Activated CD4-positive, alpha-beta T cell treated with anti-CD3 and anti-CD28 coated beads, Interleukin-2, amount 10 ng/mL, durations not matched to agents 7 days and 5 days (primary cell): Measurements from ENCODE around the gene HSF4. TPM values are rescaled to one million over a fixed set of nuclear protein-coding genes. Genes with fewer than 3 reads are reported as not detected.
A peak's percentile ranks its signal among the peaks of the same experiment; 100 is the strongest.

Experiments used
- CTCF ChIA-PET: fragments of 350-600 bp; sonication (Branson Sonifier 250); formaldehyde crosslinking; loops from one replicate; lab custom pipeline; 2021; ENCODE audit warnings: antibody characterized with exemption; lab: Charles Lee
- POLR2A ChIA-PET: fragments of 350-600 bp; sonication (Branson Sonifier 250); formaldehyde crosslinking; loops from one replicate; lab custom pipeline; 2021; ENCODE audit warnings: antibody characterized with exemption; lab: Charles Lee
- DNase-seq: peaks from one replicate; pipeline ENCODE4 v3.0.0-alpha.2; 2020
- H3K27ac Mint-ChIP-seq: one replicate; pipeline ENCODE4 v1.8.0; 2021; ENCODE audit warnings: mild to moderate bottlenecking, moderate library complexity, mixed read lengths
- H3K27me3 Mint-ChIP-seq: one replicate; pipeline ENCODE4 v1.8.0; 2021; ENCODE audit warnings: mixed read lengths
- H3K36me3 Mint-ChIP-seq: one replicate; pipeline ENCODE4 v1.8.0; 2021; ENCODE audit warnings: low read depth, mixed read lengths
- H3K4me1 Mint-ChIP-seq: one replicate; pipeline ENCODE4 v1.8.0; 2021; ENCODE audit warnings: mixed read lengths
- H3K4me3 Mint-ChIP-seq: one replicate; pipeline ENCODE4 v1.8.0; 2021; ENCODE audit warnings: mild to moderate bottlenecking, moderate library complexity, mixed read lengths
- H3K9me3 Mint-ChIP-seq: one replicate; pipeline ENCODE4 v1.8.0; 2021; ENCODE audit warnings: mixed read lengths
- microRNA-seq: library from miRNA; unstranded; fragments of <30 nt; microRNA quantifications from one replicate; pipeline ENCODE4 v1.2.0, GENCODE V29; 2021; ENCODE audit warnings: borderline microRNAs expressed, borderline replicate concordance
- total RNA-seq, 2 experiments: library from RNA; stranded (reverse); gene quantifications; one replicate each; pipeline ENCODE4 v1.2.3, GENCODE V29; 2021

Gene HSF4
- total RNA-seq, 2 experiments from 2014 or later: 49.6 to 58.1 TPM

- no peaks in the 10 kb centered on the region for H3K4me1 Mint-ChIP-seq
- no peak overlapping the region for H3K27ac Mint-ChIP-seq
- CTCF ChIA-PET: interaction anchor here (0.6 to 2.0 kb wide), 3 partner anchors 9 to 189 kb away, joined by 3 to 7 read pairs (median 3); partner anchors contain the start of gene TMEM208
- DNase-seq: no peak
- POLR2A ChIA-PET: no interaction called here
- no peaks in the 10 kb centered on the region for H3K9me3 Mint-ChIP-seq
- H3K36me3 Mint-ChIP-seq: no peaks in the 10 kb centered on the region
- H3K27me3 Mint-ChIP-seq: no peaks in the 10 kb centered on the region
- no peak overlapping the region for H3K4me3 Mint-ChIP-seq
These were observed 45.8 kb downstream of the HSF4 start for GRCh38 chr16:67210069-67210937.

- Mint-ChIP-seq H3K9me3 (no peaks in the 10 kb centered on the region), H3K4me3 (no peak overlapping the region), H3K4me1 (peaks cover 1% of the 10 kb centered on the region), H3K36me3 (no peaks in the 10 kb centered on the region), H3K27ac (no peak overlapping the region), H3K27me3 (no peaks in the 10 kb centered on the region)
- ChIA-PET CTCF (interaction anchor here (1.5 to 2.0 kb wide), 2 partner anchors 13 to 15 kb away, joined by 4 to 7 read pairs; partner anchors contain the start of gene TMEM208), POLR2A (no interaction called here)
- DNase-seq: no peak
These were observed 47.1 kb downstream of the HSF4 start for GRCh38 chr16:67211674-67212073.

GRCh38 chr16:67212766-67213165, 48.2 kb downstream of the HSF4 start:
- CTCF ChIA-PET: interaction anchor here (0.6 to 1.4 kb wide), 2 partner anchors 9 to 58 kb away, joined by 3 read pairs; no protein-coding TSS in a partner anchor
- Mint-ChIP-seq H3K27ac (no peak overlapping the region), H3K4me3 (no peak overlapping the region), H3K27me3 (no peaks in the 10 kb centered on the region), H3K9me3 (no peaks in the 10 kb centered on the region), H3K36me3 (no peaks in the 10 kb centered on the region), H3K4me1 (peaks cover 10% of the 10 kb centered on the region)
- DNase-seq: no peak
- POLR2A ChIA-PET: no interaction called here

GRCh38 chr16:67213197-67214019, 48.9 kb downstream of the HSF4 start:
- H3K27me3 Mint-ChIP-seq: no peaks in the 10 kb centered on the region
- ChIA-PET POLR2A (no interaction called here), CTCF (interaction anchor here (0.6 to 2.6 kb wide), 6 partner anchors 9 to 347 kb away, joined by 3 to 7 read pairs (median 3); partner anchors contain the start of gene TMEM208)
- H3K36me3 Mint-ChIP-seq: no peaks in the 10 kb centered on the region
- DNase-seq: no peak
- no peak overlapping the region for H3K27ac Mint-ChIP-seq
- no peak overlapping the region for H3K4me3 Mint-ChIP-seq
- H3K4me1 Mint-ChIP-seq: peaks cover 12% of the 10 kb centered on the region
- no peaks in the 10 kb centered on the region for H3K9me3 Mint-ChIP-seq

- H3K4me1 Mint-ChIP-seq: peaks cover 12% of the 10 kb centered on the region
These were observed 51.2 kb downstream of the HSF4 start for GRCh38 chr16:67215706-67216105.

GRCh38 chr16:67216612-67217490, 52.3 kb downstream of the HSF4 start:
- no peak for DNase-seq
- ChIA-PET CTCF (interaction anchor here (1.2 to 1.9 kb wide), 3 partner anchors 8 to 23 kb away, joined by 4 to 10 read pairs (median 7); no protein-coding TSS in a partner anchor), POLR2A (no interaction called here)
- peaks cover 12% of the 10 kb centered on the region for H3K4me1 Mint-ChIP-seq
- no peaks in the 10 kb centered on the region for H3K36me3 Mint-ChIP-seq
- H3K4me3 Mint-ChIP-seq: no peak overlapping the region
- H3K9me3 Mint-ChIP-seq: no peaks in the 10 kb centered on the region
- H3K27ac Mint-ChIP-seq: peak overlapping the region; percentile 43
- H3K27me3 Mint-ChIP-seq: no peaks in the 10 kb centered on the region

More at GRCh38 chr16:67215706-67216105, 51.2 kb downstream of the HSF4 start:
- no peak overlapping the region for H3K4me3 Mint-ChIP-seq
- ChIA-PET POLR2A (no interaction called here), CTCF (interaction anchor here (2.6 kb wide), 1 partner anchor 11 kb away, joined by 7 read pairs; the partner anchor contains the start of gene TMEM208)
- no peaks in the 10 kb centered on the region for H3K36me3 Mint-ChIP-seq
- no peak overlapping the region for H3K27ac Mint-ChIP-seq
- no peaks in the 10 kb centered on the region for H3K27me3 Mint-ChIP-seq
- no peak for DNase-seq
- H3K9me3 Mint-ChIP-seq: no peaks in the 10 kb centered on the region

Small RNAs within 50 kb of the gene (microRNA-seq; reads per million reads assigned to microRNA genes)
- 37.9 reads per million, percentile 61 among the genes with 10 or more reads in this experiment for gene MIR328

Other genes starting within 250 kb of the HSF4 start
- gene CDH16, start 245.9 kb upstream of the HSF4 start, total RNA-seq: not detected
- under 1 TPM; 0.20 to 0.23 TPM for gene RRAD, start 239.2 kb upstream of the HSF4 start, total RNA-seq
- 100 to 1,000 TPM in 1 of 2 experiments, 10 to 100 TPM in 1; 95.2 to 112 TPM for gene CIAO2B, start 230.3 kb upstream of the HSF4 start, total RNA-seq
- 10 to 100 TPM; 31.5 to 34.9 TPM for gene CES2, start 229.2 kb upstream of the HSF4 start, total RNA-seq
- 1 to 10 TPM; 5.9 to 6.4 TPM for gene CES3, start 203.5 kb upstream of the HSF4 start, total RNA-seq
- gene CES4A, start 176.2 kb upstream of the HSF4 start, total RNA-seq: 10 to 100 TPM; 28.9 to 30.5 TPM
- gene CBFB, start 135.6 kb upstream of the HSF4 start, total RNA-seq: 100 to 1,000 TPM; 218 to 222 TPM
- gene PHAF1, start 54.8 kb upstream of the HSF4 start, total RNA-seq: 10 to 100 TPM; 15.2 to 19.0 TPM
- 1 to 10 TPM; 7.1 to 7.2 TPM for gene B3GNT9, start 13.7 kb upstream of the HSF4 start, total RNA-seq
- gene TRADD, start 4.8 kb upstream of the HSF4 start, total RNA-seq: 10 to 100 TPM; 47.2 to 57.5 TPM
- gene FBXL8, start 4.8 kb upstream of the HSF4 start, total RNA-seq: 10 to 100 TPM; 35.7 to 46.6 TPM
- 10 to 100 TPM in 1 of 2 experiments, 1 to 10 TPM in 1; 8.9 to 13.3 TPM for gene NOL3, start 5.8 kb downstream of the HSF4 start, total RNA-seq
- gene MATCAP1, start 19.2 kb downstream of the HSF4 start, total RNA-seq: 10 to 100 TPM; 47.5 to 51.4 TPM
- not detected for gene EXOC3L1, start 25.4 kb downstream of the HSF4 start, total RNA-seq
- 100 to 1,000 TPM; 114 to 120 TPM for gene E2F4, start 27.4 kb downstream of the HSF4 start, total RNA-seq
- gene ELMO3, start 34.4 kb downstream of the HSF4 start, total RNA-seq: 1 to 10 TPM; 6.2 to 6.3 TPM
- gene TMEM208, start 62.4 kb downstream of the HSF4 start, total RNA-seq: 10 to 100 TPM; 25.8 to 40.8 TPM
- gene FHOD1, start 82.7 kb downstream of the HSF4 start, total RNA-seq: 10 to 100 TPM; 59.2 to 62.0 TPM
- gene SLC9A5, start 84.2 kb downstream of the HSF4 start, total RNA-seq: 1 to 10 TPM; 1.5 to 2.0 TPM
- gene PLEKHG4, start 114.8 kb downstream of the HSF4 start, total RNA-seq: 10 to 100 TPM; 15.7 TPM
- not detected for gene KCTD19, start 162.0 kb downstream of the HSF4 start, total RNA-seq
- gene LRRC36, start 162.1 kb downstream of the HSF4 start, total RNA-seq: not detected
- not detected for gene TPPP3, start 228.8 kb downstream of the HSF4 start, total RNA-seq